Measurements from ENCODE around the gene SAMD4A. TPM values are rescaled to one million over a fixed set of nuclear protein-coding genes. Genes with fewer than 3 reads are reported as not detected.

The SAMD4A gene
- total RNA-seq, 1 donor from 2014 or later, result 252 TPM

DNA sequence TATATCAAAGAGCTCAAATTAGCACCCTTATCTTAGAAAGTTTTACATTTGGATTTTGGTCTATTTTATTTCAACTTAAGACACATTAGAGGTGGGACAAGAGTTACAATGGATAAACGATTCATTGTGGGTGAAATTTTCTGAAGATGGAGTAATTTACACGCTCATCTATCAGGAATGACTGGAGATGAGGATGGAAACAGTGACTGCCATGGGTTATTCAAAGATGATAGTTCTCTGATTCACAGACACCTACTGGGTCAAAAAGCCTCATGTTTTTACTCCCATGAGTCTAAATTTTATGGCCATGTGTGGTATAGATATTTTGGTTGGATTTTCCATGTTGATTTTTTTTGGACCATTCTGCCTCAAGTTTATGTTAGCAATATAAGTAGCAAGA lies 22.1 kb downstream of the SAMD4A start:
- intact Hi-C loops (cut with DNase I), result no loop called here
- DNase-seq (ENCODE audit: low spot score), result no peak

- DNase-seq (ENCODE audit: low spot score), result no peak
- intact Hi-C loops (cut with DNase I), result no loop called here
Measured at GRCh38 chr14:54589843-54590242, 22.9 kb downstream of the SAMD4A start.

DNA sequence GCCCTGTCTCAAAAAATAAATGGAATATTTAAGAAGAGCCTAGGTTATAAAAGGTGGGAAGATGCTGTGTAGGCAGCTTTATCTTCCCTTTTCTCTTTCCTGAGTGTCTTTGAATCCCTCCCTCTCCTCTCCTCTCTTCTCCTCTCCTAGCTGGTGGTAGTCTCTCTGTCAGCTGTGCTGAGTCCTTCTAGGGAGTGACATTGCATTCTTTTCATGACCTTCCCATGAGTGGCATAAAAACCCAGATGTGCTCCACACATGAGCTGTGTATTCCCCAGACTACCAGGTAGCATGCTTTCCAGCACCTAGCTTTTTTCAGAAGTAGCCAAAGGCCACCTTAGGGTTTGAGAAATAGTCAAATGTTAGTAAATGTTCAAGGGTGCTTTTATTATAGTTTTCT lies 23.6 kb downstream of the SAMD4A start:
- intact Hi-C loops (cut with DNase I), result no loop called here

GRCh38 chr14:54591461-54591860 lies 24.5 kb downstream of the SAMD4A start:
- intact Hi-C loops (cut with DNase I), result no loop called here
- DNase-seq (ENCODE audit: low spot score), result no peak

More for the DNA sequence above, 23.6 kb downstream of the SAMD4A start:
- no peak for DNase-seq (ENCODE audit: low spot score)

DNA sequence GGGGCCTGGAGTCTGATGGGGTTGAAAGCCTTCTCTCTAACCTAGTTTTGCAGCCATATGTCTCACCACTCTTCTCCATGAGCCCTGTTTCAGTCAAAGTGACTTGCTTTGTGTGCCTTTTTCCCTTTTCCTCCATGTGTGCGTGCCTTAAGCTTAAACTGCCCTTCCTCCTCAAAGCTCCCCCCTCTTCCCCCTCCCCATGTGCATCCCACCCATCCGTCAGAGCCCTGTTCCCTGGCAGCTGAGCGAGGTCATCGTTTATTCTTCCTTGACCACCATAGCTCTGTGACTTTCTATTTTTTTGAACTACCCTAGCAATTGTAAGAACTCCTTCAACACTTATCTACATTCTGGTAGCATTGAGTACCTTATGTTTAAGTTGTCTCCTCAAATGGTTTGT lies 24.9 kb downstream of the SAMD4A start:
- DNase-seq (ENCODE audit: low spot score), result no peak
- intact Hi-C loops (cut with DNase I), result no loop called here

GRCh38 chr14:54593860-54594259 lies 26.9 kb downstream of the SAMD4A start:
- DNase-seq (ENCODE audit: low spot score), result no peak
- intact Hi-C loops (cut with DNase I), result no loop called here

GRCh38 chr14:54594537-54594936 lies 27.6 kb downstream of the SAMD4A start:
- DNase-seq (ENCODE audit: low spot score), result no peak
- intact Hi-C loops (cut with DNase I), result no loop called here

GRCh38 chr14:54597795-54598443 lies 31.0 kb downstream of the SAMD4A start:
- intact Hi-C loops (cut with DNase I), result no loop called here
- DNase-seq (ENCODE audit: low spot score), result no peak

GRCh38 chr14:54599966-54600716 lies 33.2 kb downstream of the SAMD4A start:
- DNase-seq (ENCODE audit: low spot score), result no peak
- intact Hi-C loops (cut with DNase I), result no loop called here

DNA sequence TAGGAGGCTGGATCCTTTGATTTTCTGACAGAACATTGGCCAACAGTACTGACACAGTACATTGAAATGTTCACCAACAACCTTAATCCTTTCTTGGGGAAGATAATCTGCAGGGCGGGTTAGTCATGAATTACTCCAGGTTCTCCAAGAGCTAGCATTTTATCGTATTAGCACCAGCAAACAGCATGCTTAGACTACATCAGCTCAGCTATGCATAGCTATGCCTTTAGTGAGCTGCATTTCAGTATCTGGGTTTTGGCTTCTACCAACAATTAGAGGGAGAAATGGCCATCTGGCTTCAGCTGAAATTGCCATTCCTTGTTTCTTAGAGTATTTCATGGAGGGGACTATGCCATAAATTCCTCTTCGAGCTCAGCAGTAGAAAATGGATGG lies 33.8 kb downstream of the SAMD4A start:
- DNase-seq (ENCODE audit: low spot score), result no peak
- intact Hi-C loops (cut with DNase I), result no loop called here

GRCh38 chr14:54603362-54603761 lies 36.4 kb downstream of the SAMD4A start:
- intact Hi-C loops (cut with DNase I), result no loop called here
- no peak for DNase-seq (ENCODE audit: low spot score)

- intact Hi-C loops (cut with DNase I), result loop anchor here (2.0 kb wide), 1 partner anchor 37 kb away; no protein-coding TSS in a partner anchor
- peak; percentile 91 for DNase-seq (ENCODE audit: low spot score)
Measured at GRCh38 chr14:54606178-54606577, 39.2 kb downstream of the SAMD4A start.

GRCh38 chr14:54606631-54607133 lies 39.8 kb downstream of the SAMD4A start:
- no peak for DNase-seq (ENCODE audit: low spot score)
- intact Hi-C loops (cut with DNase I), result loop anchor here (2.0 kb wide), 1 partner anchor 38 kb away; no protein-coding TSS in a partner anchor

GRCh38 chr14:54609576-54609975 lies 42.6 kb downstream of the SAMD4A start:
- intact Hi-C loops (cut with DNase I), result no loop called here
- no peak for DNase-seq (ENCODE audit: low spot score)

GRCh38 chr14:54610051-54610977 lies 43.4 kb downstream of the SAMD4A start:
- intact Hi-C loops (cut with DNase I), result no loop called here

DNA sequence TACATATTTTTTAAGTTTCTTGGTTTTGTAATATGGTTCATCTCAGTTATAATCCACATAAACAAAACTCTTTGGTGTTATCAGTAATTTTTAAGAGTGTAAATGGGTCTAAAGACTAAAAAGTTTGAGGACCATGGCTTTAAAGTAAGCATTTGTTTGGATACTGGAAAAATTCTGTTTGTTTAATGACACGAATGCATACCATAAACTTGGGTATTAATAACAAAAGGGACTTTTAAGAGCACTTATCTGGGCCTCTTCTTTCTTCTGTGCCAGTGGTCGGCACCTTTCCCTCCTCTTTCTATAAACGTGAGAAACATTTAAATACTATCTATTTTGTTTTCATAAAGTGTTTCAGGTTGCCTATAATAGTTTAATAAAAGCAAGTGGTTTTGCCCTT lies 47.4 kb downstream of the SAMD4A start:
- intact Hi-C loops (cut with DNase I), result no loop called here
- DNase-seq (ENCODE audit: low spot score), result no peak

More at GRCh38 chr14:54610051-54610977, 43.4 kb downstream of the SAMD4A start:
- no peak for DNase-seq (ENCODE audit: low spot score)

DNA sequence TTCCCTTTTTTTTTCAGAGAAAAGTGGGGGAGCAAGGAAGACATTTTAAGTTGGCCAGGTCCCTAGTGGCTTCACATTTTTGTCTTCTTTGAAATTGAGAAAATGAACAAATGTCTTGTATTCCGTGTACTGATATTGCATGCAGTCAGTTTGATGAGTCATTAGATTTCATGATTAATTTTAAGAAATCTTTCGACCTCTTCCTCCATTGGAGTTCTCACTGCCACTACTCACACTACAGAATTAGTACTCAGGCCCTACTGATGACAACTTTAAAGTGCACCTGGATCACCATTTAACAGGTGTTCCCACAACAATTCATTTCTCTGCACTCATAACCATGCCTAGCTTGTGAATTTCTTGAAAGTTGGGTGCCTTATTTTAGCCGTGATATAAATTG lies 50.5 kb downstream of the SAMD4A start:
- intact Hi-C loops (cut with DNase I), result no loop called here
- no peak for DNase-seq (ENCODE audit: low spot score)

DNA sequence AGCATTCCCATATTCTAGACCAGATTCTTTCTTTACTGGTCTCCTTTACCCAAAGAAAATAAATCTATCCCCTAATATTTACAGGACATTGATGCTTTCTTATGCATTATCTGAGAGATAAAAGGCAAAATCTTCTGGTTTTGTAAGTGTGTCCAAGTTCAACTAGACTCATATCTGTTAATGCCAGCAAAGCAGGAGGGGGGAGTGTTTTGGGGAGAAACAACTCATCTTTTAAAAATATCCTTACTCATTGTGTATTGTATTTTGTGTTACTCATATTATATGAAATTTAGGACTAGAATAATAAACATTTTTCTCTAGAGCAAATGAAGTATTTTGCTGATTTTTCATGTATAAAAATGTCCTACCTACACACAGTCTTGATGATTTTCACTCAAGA lies 54.8 kb downstream of the SAMD4A start:
- DNase-seq (ENCODE audit: low spot score), result no peak
- intact Hi-C loops (cut with DNase I), result no loop called here

- intact Hi-C loops (cut with DNase I), result no loop called here
- DNase-seq (ENCODE audit: low spot score), result no peak
Measured at GRCh38 chr14:54622192-54622958, 55.4 kb downstream of the SAMD4A start.

Data from cardiac septum (tissue), 1 donor.